Stimulated activated naive CD8-positive, alpha-beta T cell treated with anti-CD3 and anti-CD28 coated beads, Interleukin-15, Interleukin-2, amounts not matched to agents 100 ng/mL and 50 ng/mL, for 24 hours (primary cell): ENCODE results near the gene ZNF865.

Source experiments
- H3K27ac Mint-ChIP-seq: one replicate; pipeline ENCODE4 v1.8.0; 2021; ENCODE audit warnings: mild to moderate bottlenecking, mixed read lengths
- H3K27me3 Mint-ChIP-seq: one replicate; pipeline ENCODE4 v1.8.0; 2021; ENCODE audit warnings: mixed read lengths
- H3K36me3 Mint-ChIP-seq: one replicate; pipeline ENCODE4 v1.8.0; 2021; ENCODE audit warnings: low read depth, mixed read lengths
- H3K4me1 Mint-ChIP-seq: one replicate; pipeline ENCODE4 v1.8.0; 2021; ENCODE audit warnings: low read depth, mixed read lengths
- H3K4me3 Mint-ChIP-seq: one replicate; pipeline ENCODE4 v1.8.0; 2021; ENCODE audit warnings: mild to moderate bottlenecking, mixed read lengths
- H3K9me3 Mint-ChIP-seq: one replicate; pipeline ENCODE4 v1.8.0; 2021; ENCODE audit warnings: mixed read lengths

ZNF865 gene

GRCh38 chr19:55611983-55612645 is 6.7 kb downstream of the ZNF865 start:
- peak overlapping the region; percentile 26 for H3K27ac Mint-ChIP-seq
- peaks cover 37% of the 10 kb centered on the region for H3K36me3 Mint-ChIP-seq
- no peaks in the 10 kb centered on the region for H3K9me3 Mint-ChIP-seq
- peaks cover 48% of the 10 kb centered on the region for H3K4me1 Mint-ChIP-seq
- H3K27me3 Mint-ChIP-seq: no peaks in the 10 kb centered on the region
- H3K4me3 Mint-ChIP-seq: no peak overlapping the region

- Mint-ChIP-seq H3K9me3 (no peaks in the 10 kb centered on the region), H3K36me3 (peaks cover 34% of the 10 kb centered on the region), H3K27me3 (no peaks in the 10 kb centered on the region), H3K27ac (no peak overlapping the region), H3K4me1 (peaks cover 37% of the 10 kb centered on the region), H3K4me3 (no peak overlapping the region)
Observed at GRCh38 chr19:55613396-55613795, 7.9 kb downstream of the ZNF865 start.

- H3K9me3 Mint-ChIP-seq: no peaks in the 10 kb centered on the region
- peaks cover 28% of the 10 kb centered on the region for H3K36me3 Mint-ChIP-seq
- H3K27ac Mint-ChIP-seq: no peak overlapping the region
- no peaks in the 10 kb centered on the region for H3K27me3 Mint-ChIP-seq
- H3K4me1 Mint-ChIP-seq: peaks cover 31% of the 10 kb centered on the region
- no peak overlapping the region for H3K4me3 Mint-ChIP-seq
Observed at GRCh38 chr19:55613930-55614710, 8.7 kb downstream of the ZNF865 start.

GRCh38 chr19:55614711-55615542 is 9.5 kb downstream of the ZNF865 start:
- Mint-ChIP-seq H3K27me3 (no peaks in the 10 kb centered on the region), H3K4me1 (peaks cover 34% of the 10 kb centered on the region), H3K4me3 (no peak overlapping the region), H3K27ac (no peak overlapping the region), H3K36me3 (peaks cover 30% of the 10 kb centered on the region), H3K9me3 (no peaks in the 10 kb centered on the region)

- Mint-ChIP-seq H3K4me1 (peaks cover 36% of the 10 kb centered on the region), H3K27ac (no peak overlapping the region), H3K4me3 (no peak overlapping the region), H3K36me3 (peaks cover 36% of the 10 kb centered on the region), H3K27me3 (no peaks in the 10 kb centered on the region), H3K9me3 (no peaks in the 10 kb centered on the region)
Observed at GRCh38 chr19:55615543-55616394, 10.3 kb downstream of the ZNF865 start.

GRCh38 chr19:55616395-55616875 is 11.0 kb downstream of the ZNF865 start:
- no peak overlapping the region for H3K27ac Mint-ChIP-seq

GRCh38 chr19:55617426-55617825 is 12.0 kb downstream of the ZNF865 start:
- H3K4me3 Mint-ChIP-seq: no peak overlapping the region

More at GRCh38 chr19:55616395-55616875, 11.0 kb downstream of the ZNF865 start:
- peaks cover 38% of the 10 kb centered on the region for H3K36me3 Mint-ChIP-seq
- peaks cover 35% of the 10 kb centered on the region for H3K4me1 Mint-ChIP-seq
- H3K27me3 Mint-ChIP-seq: no peaks in the 10 kb centered on the region
- no peak overlapping the region for H3K4me3 Mint-ChIP-seq
- no peaks in the 10 kb centered on the region for H3K9me3 Mint-ChIP-seq

GRCh38 chr19:55618426-55618825 is 13.0 kb downstream of the ZNF865 start:
- no peaks in the 10 kb centered on the region for H3K9me3 Mint-ChIP-seq
- no peak overlapping the region for H3K27ac Mint-ChIP-seq
- H3K27me3 Mint-ChIP-seq: no peaks in the 10 kb centered on the region
- H3K4me1 Mint-ChIP-seq: peaks cover 24% of the 10 kb centered on the region
- H3K36me3 Mint-ChIP-seq: peaks cover 29% of the 10 kb centered on the region
- no peak overlapping the region for H3K4me3 Mint-ChIP-seq

More at GRCh38 chr19:55617426-55617825, 12.0 kb downstream of the ZNF865 start:
- peaks cover 25% of the 10 kb centered on the region for H3K4me1 Mint-ChIP-seq
- peak overlapping the region; percentile 26 for H3K27ac Mint-ChIP-seq
- H3K27me3 Mint-ChIP-seq: no peaks in the 10 kb centered on the region
- peaks cover 38% of the 10 kb centered on the region for H3K36me3 Mint-ChIP-seq
- H3K9me3 Mint-ChIP-seq: no peaks in the 10 kb centered on the region

- Mint-ChIP-seq H3K9me3 (no peaks in the 10 kb centered on the region), H3K27ac (peak overlapping the region; percentile 19), H3K4me3 (no peak overlapping the region), H3K36me3 (peaks cover 29% of the 10 kb centered on the region), H3K4me1 (peaks cover 31% of the 10 kb centered on the region), H3K27me3 (no peaks in the 10 kb centered on the region)
Observed at GRCh38 chr19:55619286-55619685, 13.8 kb downstream of the ZNF865 start.

GRCh38 chr19:55620410-55621204 is 15.2 kb downstream of the ZNF865 start:
- H3K27ac Mint-ChIP-seq: peak overlapping the region; percentile 29

GRCh38 chr19:55621205-55621672 is 15.8 kb downstream of the ZNF865 start:
- no peaks in the 10 kb centered on the region for H3K9me3 Mint-ChIP-seq
- H3K36me3 Mint-ChIP-seq: peaks cover 29% of the 10 kb centered on the region
- no peak overlapping the region for H3K27ac Mint-ChIP-seq
- no peak overlapping the region for H3K4me3 Mint-ChIP-seq
- peaks cover 3% of the 10 kb centered on the region for H3K27me3 Mint-ChIP-seq
- peaks cover 45% of the 10 kb centered on the region for H3K4me1 Mint-ChIP-seq

More at GRCh38 chr19:55620410-55621204, 15.2 kb downstream of the ZNF865 start:
- Mint-ChIP-seq H3K9me3 (no peaks in the 10 kb centered on the region), H3K4me1 (peaks cover 40% of the 10 kb centered on the region), H3K27me3 (peaks cover 3% of the 10 kb centered on the region), H3K4me3 (peak overlapping the region; percentile 23), H3K36me3 (peaks cover 29% of the 10 kb centered on the region)

- Mint-ChIP-seq H3K4me1 (peaks cover 50% of the 10 kb centered on the region), H3K27ac (no peak overlapping the region)
Observed at GRCh38 chr19:55621673-55622231, 16.3 kb downstream of the ZNF865 start.

More at GRCh38 chr19:55621673-55622231, 16.3 kb downstream of the ZNF865 start:
- H3K4me3 Mint-ChIP-seq: no peak overlapping the region
- H3K36me3 Mint-ChIP-seq: peaks cover 27% of the 10 kb centered on the region
- peaks cover 4% of the 10 kb centered on the region for H3K27me3 Mint-ChIP-seq
- H3K9me3 Mint-ChIP-seq: no peaks in the 10 kb centered on the region
